WTC11 (cell line): ENCODE measurements around the gene WNT5A.

Experiments used
- CREB1 ChIP-seq: sonication (generic); formaldehyde crosslinking; IDR thresholded peaks from 2 replicates; pipeline ENCODE4 v1.8.0; 2023; ENCODE audit warnings: mild to moderate bottlenecking, missing genetic modification reagents
- EMX1 ChIP-seq: fragments of 250-450 bp; sonication (Bioruptor Pico); IDR thresholded peaks from 2 replicates; pipeline ENCODE4 v1.8.0; 2021; ENCODE audit warnings: mild to moderate bottlenecking
- GABPB1 ChIP-seq: sonication (generic); formaldehyde crosslinking; IDR thresholded peaks from 2 replicates; pipeline ENCODE4 v1.8.1; 2023; ENCODE audit warnings: mild to moderate bottlenecking, missing genetic modification reagents
- SOX15 ChIP-seq: fragments of 250-450 bp; sonication (Bioruptor Pico); IDR thresholded peaks from 2 replicates; pipeline ENCODE4 v1.9.0; 2021; ENCODE audit warnings: mild to moderate bottlenecking
- ZNF121 ChIP-seq: sonication (generic); formaldehyde crosslinking; IDR thresholded peaks from 2 replicates; pipeline ENCODE4 v1.8.0; 2023; ENCODE audit warnings: missing genetic modification reagents
- ZNF263 ChIP-seq: sonication (generic); formaldehyde crosslinking; IDR thresholded peaks from 2 replicates; pipeline ENCODE4 v1.8.1; 2022; ENCODE audit warnings: low read depth, mild to moderate bottlenecking, moderate library complexity, missing genetic modification reagents
- ZNF423 ChIP-seq: fragments of 250-450 bp; sonication (Bioruptor Pico); IDR thresholded peaks from 2 replicates; pipeline ENCODE4 v2.1.2; 2022; ENCODE audit warnings: mild to moderate bottlenecking, moderate library complexity
- TF ChIP-seq, protein P1 (sequence below): sonication (generic); formaldehyde crosslinking; conservative IDR thresholded peaks from 2 replicates; pipeline ENCODE4 v1.8.1; 2023; ENCODE audit warnings: mild to moderate bottlenecking, low read depth, missing genetic modification reagents, moderate library complexity
- TF ChIP-seq, protein P2 (sequence below): fragments of 200-600 bp; IDR thresholded peaks from 2 replicates; pipeline ENCODE4 v1.8.0; 2022; ENCODE audit warnings: antibody characterized with exemption
- TF ChIP-seq, protein P3 (sequence below): sonication (generic); formaldehyde crosslinking; IDR thresholded peaks from 2 replicates; pipeline ENCODE4 v1.8.0; 2022; ENCODE audit warnings: mild to moderate bottlenecking, missing genetic modification reagents
- TF ChIP-seq, protein P4 (sequence below): sonication (generic); formaldehyde crosslinking; IDR thresholded peaks from 2 replicates; pipeline ENCODE4 v1.8.0; 2022; ENCODE audit warnings: mild to moderate bottlenecking, missing genetic modification reagents
- TF ChIP-seq, protein P5 (sequence below): sonication (generic); formaldehyde crosslinking; IDR thresholded peaks from 2 replicates; pipeline ENCODE4 v1.8.1; 2023; ENCODE audit warnings: mild to moderate bottlenecking, missing genetic modification reagents, borderline replicate concordance

DNA sequence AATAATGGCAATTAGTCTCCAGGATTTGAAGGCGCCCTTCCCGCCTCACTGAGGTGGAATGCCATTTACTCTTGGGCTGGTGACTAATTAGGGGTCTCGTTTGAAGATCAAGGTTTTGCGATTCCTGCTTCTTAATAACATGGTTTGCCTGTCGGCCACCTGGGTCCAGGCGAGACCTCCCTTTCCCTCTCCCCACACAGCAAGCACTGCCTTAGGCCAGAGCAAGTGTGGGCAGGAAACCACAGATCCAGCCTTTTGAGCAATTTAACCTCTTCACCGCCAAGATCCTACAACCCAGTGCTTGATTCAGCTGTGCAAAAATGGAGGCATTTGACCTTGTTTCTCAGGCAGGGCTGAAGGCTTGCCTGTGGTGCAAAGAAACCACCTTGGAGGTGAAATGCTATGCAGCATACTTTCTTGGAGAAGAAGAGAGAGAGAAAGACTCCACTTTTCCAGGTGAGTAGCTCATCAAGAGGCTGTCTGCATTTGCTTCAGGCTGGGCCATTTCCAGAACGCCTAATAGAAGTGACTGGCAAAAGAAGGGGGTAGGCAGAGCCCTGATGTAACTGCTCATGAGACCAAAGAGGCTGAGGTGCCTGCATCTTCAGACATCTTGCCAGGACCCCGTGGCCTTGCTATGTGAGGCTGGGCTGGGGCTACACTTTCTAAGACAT, 34.1 kb upstream of the WNT5A start:
- TF ChIP-seq, protein P1, sequence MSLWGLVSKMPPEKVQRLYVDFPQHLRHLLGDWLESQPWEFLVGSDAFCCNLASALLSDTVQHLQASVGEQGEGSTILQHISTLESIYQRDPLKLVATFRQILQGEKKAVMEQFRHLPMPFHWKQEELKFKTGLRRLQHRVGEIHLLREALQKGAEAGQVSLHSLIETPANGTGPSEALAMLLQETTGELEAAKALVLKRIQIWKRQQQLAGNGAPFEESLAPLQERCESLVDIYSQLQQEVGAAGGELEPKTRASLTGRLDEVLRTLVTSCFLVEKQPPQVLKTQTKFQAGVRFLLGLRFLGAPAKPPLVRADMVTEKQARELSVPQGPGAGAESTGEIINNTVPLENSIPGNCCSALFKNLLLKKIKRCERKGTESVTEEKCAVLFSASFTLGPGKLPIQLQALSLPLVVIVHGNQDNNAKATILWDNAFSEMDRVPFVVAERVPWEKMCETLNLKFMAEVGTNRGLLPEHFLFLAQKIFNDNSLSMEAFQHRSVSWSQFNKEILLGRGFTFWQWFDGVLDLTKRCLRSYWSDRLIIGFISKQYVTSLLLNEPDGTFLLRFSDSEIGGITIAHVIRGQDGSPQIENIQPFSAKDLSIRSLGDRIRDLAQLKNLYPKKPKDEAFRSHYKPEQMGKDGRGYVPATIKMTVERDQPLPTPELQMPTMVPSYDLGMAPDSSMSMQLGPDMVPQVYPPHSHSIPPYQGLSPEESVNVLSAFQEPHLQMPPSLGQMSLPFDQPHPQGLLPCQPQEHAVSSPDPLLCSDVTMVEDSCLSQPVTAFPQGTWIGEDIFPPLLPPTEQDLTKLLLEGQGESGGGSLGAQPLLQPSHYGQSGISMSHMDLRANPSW (CRISPR knock-in tag): no peak
- TF ChIP-seq SOX15 (CRISPR knock-in tag) (no peak), ZNF423 (CRISPR knock-in tag) (no peak), ZNF121 (CRISPR knock-in tag) (no peak), GABPB1 (no peak), ZNF263 (CRISPR knock-in tag) (no peak), CREB1 (no peak), EMX1 (CRISPR knock-in tag) (no peak)
- TF ChIP-seq, protein P2, sequence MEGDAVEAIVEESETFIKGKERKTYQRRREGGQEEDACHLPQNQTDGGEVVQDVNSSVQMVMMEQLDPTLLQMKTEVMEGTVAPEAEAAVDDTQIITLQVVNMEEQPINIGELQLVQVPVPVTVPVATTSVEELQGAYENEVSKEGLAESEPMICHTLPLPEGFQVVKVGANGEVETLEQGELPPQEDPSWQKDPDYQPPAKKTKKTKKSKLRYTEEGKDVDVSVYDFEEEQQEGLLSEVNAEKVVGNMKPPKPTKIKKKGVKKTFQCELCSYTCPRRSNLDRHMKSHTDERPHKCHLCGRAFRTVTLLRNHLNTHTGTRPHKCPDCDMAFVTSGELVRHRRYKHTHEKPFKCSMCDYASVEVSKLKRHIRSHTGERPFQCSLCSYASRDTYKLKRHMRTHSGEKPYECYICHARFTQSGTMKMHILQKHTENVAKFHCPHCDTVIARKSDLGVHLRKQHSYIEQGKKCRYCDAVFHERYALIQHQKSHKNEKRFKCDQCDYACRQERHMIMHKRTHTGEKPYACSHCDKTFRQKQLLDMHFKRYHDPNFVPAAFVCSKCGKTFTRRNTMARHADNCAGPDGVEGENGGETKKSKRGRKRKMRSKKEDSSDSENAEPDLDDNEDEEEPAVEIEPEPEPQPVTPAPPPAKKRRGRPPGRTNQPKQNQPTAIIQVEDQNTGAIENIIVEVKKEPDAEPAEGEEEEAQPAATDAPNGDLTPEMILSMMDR: no peak
- TF ChIP-seq, protein P3, sequence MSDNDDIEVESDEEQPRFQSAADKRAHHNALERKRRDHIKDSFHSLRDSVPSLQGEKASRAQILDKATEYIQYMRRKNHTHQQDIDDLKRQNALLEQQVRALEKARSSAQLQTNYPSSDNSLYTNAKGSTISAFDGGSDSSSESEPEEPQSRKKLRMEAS: no peak
- TF ChIP-seq, protein P4, sequence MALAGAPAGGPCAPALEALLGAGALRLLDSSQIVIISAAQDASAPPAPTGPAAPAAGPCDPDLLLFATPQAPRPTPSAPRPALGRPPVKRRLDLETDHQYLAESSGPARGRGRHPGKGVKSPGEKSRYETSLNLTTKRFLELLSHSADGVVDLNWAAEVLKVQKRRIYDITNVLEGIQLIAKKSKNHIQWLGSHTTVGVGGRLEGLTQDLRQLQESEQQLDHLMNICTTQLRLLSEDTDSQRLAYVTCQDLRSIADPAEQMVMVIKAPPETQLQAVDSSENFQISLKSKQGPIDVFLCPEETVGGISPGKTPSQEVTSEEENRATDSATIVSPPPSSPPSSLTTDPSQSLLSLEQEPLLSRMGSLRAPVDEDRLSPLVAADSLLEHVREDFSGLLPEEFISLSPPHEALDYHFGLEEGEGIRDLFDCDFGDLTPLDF (CRISPR knock-in tag): no peak
- TF ChIP-seq, protein P5, sequence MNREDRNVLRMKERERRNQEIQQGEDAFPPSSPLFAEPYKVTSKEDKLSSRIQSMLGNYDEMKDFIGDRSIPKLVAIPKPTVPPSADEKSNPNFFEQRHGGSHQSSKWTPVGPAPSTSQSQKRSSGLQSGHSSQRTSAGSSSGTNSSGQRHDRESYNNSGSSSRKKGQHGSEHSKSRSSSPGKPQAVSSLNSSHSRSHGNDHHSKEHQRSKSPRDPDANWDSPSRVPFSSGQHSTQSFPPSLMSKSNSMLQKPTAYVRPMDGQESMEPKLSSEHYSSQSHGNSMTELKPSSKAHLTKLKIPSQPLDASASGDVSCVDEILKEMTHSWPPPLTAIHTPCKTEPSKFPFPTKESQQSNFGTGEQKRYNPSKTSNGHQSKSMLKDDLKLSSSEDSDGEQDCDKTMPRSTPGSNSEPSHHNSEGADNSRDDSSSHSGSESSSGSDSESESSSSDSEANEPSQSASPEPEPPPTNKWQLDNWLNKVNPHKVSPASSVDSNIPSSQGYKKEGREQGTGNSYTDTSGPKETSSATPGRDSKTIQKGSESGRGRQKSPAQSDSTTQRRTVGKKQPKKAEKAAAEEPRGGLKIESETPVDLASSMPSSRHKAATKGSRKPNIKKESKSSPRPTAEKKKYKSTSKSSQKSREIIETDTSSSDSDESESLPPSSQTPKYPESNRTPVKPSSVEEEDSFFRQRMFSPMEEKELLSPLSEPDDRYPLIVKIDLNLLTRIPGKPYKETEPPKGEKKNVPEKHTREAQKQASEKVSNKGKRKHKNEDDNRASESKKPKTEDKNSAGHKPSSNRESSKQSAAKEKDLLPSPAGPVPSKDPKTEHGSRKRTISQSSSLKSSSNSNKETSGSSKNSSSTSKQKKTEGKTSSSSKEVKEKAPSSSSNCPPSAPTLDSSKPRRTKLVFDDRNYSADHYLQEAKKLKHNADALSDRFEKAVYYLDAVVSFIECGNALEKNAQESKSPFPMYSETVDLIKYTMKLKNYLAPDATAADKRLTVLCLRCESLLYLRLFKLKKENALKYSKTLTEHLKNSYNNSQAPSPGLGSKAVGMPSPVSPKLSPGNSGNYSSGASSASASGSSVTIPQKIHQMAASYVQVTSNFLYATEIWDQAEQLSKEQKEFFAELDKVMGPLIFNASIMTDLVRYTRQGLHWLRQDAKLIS: no peak
